SJSA1 (cell line): ENCODE measurements around the gene CSF3. TPM values are rescaled to one million over a fixed set of nuclear protein-coding genes. Genes with fewer than 3 reads are reported as not detected.
"Not testable (repeated sequence)": the region's sequence is repeated elsewhere in the genome, so short reads cannot be mapped to it uniquely, and the experiment has no call there.

Experiments
- DNase-seq, 2 experiments: peaks; one replicate each; pipeline ENCODE4 v3.0.0-alpha.2; 2015 to 2020; ENCODE audit warnings: low spot score in 2 of 2, low read depth in 1 of 2
- H3K27ac ChIP-seq: fragments of 250-450 bp; sonication (Bioruptor Pico); 2 replicates; pipeline ENCODE4 v1.5.1; 2020; ENCODE audit warnings: mild to moderate bottlenecking, moderate library complexity
- H3K27me3 ChIP-seq: fragments of 250-450 bp; sonication (Bioruptor Pico); replicated peaks from 2 replicates; pipeline ENCODE4 v1.5.1; 2020; ENCODE audit warnings: mild to moderate bottlenecking, moderate library complexity
- H3K36me3 ChIP-seq: fragments of 250-450 bp; sonication (Bioruptor Pico); 2 replicates; pipeline ENCODE4 v1.5.1; 2020; ENCODE audit warnings: mild to moderate bottlenecking
- H3K4me1 ChIP-seq: fragments of 250-450 bp; sonication (Bioruptor Pico); replicated peaks from 2 replicates; pipeline ENCODE4 v1.6.1; 2021; ENCODE audit warnings: mild to moderate bottlenecking
- H3K4me3 ChIP-seq: fragments of 250-450 bp; sonication (Bioruptor Pico); 2 replicates; pipeline ENCODE4 v1.5.1; 2020; ENCODE audit warnings: mild to moderate bottlenecking
- H3K9me3 ChIP-seq: fragments of 250-450 bp; sonication (Bioruptor Pico); replicated peaks from 2 replicates; pipeline ENCODE4 v1.5.1; 2020; ENCODE audit warnings: mild to moderate bottlenecking
- total RNA-seq: library from RNA; depleted of rRNA; stranded (reverse); fragments of >200 nt; shearing (Covaris generic); gene quantifications from 2 replicates; pipeline ENCODE4 v1.2.3, GENCODE V29; 2014

Gene CSF3
- total RNA-seq, 1 experiment from 2014 or later, result not detected

DNA sequence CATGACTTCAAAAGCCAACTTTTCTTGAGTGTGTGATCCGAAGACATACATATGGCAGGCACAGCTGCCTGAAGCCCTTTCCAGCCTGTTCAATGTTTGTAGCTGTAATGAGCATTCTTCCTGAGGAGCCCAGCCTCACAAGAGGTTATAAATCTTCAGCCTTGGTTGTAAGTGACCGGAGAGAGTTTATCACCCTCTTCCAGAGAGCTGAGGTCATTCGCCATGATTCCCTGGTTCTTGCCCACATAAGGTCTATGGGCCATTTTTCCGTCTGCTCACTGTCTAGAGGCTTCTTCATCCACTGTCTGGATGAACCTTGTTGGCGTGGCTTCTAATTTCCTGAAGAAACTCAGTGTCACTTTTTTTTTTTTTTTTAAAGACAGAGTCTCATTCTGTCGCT lies 9.7 kb upstream of the CSF3 start:
- Histone ChIP-seq H3K27me3 (no peaks in the 10 kb centered on the region), H3K9me3 (no peaks in the 10 kb centered on the region), H3K4me3 (no peak overlapping the region), H3K36me3 (no peaks in the 10 kb centered on the region), H3K4me1 (no peaks in the 10 kb centered on the region), H3K27ac (no peak overlapping the region)
- DNase-seq, result no peak

DNA sequence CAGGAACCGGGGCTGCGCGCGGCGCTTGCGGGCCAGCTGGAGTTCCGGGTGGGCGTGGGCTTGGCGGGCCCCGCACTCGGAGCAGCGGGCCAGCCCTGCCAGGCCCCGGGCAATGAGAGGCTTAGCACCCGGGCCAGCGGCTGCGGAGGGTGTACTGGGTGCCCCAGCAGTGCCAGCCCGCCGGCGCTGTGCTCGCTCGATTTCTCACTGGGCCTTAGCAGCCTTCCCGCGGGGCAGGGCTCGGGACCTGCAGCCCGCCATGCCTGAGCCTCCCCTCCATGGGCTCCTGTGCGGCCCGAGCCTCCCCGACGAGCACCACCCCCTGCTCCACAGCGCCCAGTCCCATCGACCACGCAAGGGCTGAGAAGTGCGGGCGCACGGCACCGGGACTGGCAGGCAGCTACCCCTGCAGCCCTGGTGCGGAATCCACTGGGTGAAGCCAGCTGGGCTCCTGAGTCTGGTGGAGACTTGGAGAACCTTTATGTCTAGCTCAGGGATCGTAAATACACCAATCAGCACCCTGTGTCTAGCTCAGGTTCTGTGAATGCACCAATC lies 4.2 kb upstream of the CSF3 start:
- not testable (repeated sequence) for DNase-seq, H3K4me1 ChIP-seq, H3K4me3 ChIP-seq, H3K27me3 ChIP-seq, H3K9me3 ChIP-seq, H3K27ac ChIP-seq, H3K36me3 ChIP-seq

DNA sequence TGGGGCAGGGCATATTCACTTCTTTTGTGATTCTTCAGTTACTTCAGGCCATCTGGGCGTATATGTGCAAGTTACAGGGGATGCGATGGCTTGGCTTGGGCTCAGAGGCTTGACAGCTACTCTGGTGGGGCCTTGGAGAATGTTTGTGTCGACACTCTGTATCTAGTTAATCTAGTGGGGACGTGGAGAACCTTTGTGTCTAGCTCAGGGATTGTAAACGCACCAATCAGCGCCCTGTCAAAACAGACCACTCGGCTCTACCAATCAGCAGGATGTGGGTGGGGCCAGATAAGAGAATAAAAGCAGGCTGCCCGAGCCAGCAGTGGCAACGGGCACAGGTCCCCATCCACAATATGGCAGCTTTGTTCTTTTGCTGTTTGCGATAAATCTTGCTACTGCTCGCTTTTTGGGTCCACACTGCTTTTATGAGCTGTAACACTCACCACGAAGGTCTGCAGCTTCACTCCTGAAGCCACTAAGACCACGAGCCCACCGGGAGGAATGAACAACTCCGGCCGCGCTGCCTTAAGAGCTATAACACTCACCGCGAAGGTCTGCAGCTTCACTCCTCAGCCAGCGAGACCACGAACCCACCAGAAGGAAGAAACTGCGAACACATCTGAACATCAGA lies 3.1 kb upstream of the CSF3 start:
- not testable (repeated sequence) for H3K36me3 ChIP-seq, H3K4me1 ChIP-seq, H3K27me3 ChIP-seq, H3K4me3 ChIP-seq, DNase-seq, H3K27ac ChIP-seq, H3K9me3 ChIP-seq

DNA sequence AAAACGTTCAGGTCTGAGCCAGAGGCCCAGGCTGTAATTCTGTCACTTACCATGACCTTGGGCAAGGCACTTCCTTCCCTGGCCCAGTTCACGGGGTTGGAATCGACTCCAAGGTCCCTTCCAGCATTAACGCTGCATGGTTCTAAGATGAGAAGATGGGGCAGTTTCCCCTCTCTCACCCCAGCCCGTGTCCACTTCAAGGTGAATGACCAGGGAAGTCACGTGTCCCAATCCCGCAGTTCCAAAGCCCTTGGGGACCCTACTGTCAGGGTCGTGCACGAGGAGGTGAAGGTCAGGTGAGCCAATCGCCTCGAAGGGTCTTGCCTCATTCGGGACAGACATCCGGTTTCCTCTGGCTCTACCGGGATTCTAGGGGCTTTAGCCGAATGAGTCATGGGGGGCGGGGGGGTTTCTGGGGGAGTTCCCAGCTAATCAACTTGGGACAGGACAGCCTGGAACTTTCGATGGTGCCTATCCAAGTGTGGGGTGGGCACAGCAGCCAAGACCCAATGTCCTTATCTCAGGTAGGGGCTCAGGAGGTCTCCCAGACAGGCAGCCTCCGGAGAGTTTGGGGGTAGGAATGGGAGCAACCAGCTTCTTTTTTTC lies 762 bp upstream of the CSF3 start:
- H3K27me3 ChIP-seq, result no peaks in the 10 kb centered on the region
- H3K27ac ChIP-seq, result no peak overlapping the region
- no peaks in the 10 kb centered on the region for H3K9me3 ChIP-seq
- no peak overlapping the region for H3K4me3 ChIP-seq
- DNase-seq, result no peak
- peaks cover 7% of the 10 kb centered on the region for H3K36me3 ChIP-seq
- no peaks in the 10 kb centered on the region for H3K4me1 ChIP-seq

DNA sequence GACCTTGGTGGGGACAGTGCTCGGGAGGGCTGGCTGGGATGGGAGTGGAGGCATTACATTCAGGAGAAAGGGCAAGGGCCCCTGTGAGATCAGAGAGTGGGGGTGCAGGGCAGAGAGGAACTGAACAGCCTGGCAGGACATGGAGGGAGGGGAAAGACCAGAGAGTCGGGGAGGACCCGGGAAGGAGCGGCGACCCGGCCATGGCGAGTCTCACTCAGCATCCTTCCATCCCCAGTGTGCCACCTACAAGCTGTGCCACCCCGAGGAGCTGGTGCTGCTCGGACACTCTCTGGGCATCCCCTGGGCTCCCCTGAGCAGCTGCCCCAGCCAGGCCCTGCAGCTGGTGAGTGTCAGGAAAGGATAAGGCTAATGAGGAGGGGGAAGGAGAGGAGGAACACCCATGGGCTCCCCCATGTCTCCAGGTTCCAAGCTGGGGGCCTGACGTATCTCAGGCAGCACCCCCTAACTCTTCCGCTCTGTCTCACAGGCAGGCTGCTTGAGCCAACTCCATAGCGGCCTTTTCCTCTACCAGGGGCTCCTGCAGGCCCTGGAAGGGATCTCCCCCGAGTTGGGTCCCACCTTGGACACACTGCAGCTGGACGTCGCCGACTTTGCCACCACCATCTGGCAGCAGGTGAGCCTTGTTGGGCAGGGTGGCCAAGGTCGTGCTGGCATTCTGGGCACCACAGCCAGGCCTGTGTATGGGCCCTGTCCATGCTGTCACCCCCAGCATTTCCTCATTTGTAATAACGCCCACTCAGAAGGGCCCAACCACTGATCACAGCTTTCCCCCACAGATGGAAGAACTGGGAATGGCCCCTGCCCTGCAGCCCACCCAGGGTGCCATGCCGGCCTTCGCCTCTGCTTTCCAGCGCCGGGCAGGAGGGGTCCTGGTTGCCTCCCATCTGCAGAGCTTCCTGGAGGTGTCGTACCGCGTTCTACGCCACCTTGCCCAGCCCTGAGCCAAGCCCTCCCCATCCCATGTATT lies 1.1 kb downstream of the CSF3 start:
- no peak for DNase-seq
- peaks cover 24% of the 10 kb centered on the region for H3K36me3 ChIP-seq
- H3K27ac ChIP-seq, result no peak overlapping the region
- no peak overlapping the region for H3K4me3 ChIP-seq
- H3K4me1 ChIP-seq, result peaks cover 4% of the 10 kb centered on the region
- H3K27me3 ChIP-seq, result no peaks in the 10 kb centered on the region
- H3K9me3 ChIP-seq, result no peaks in the 10 kb centered on the region

DNA sequence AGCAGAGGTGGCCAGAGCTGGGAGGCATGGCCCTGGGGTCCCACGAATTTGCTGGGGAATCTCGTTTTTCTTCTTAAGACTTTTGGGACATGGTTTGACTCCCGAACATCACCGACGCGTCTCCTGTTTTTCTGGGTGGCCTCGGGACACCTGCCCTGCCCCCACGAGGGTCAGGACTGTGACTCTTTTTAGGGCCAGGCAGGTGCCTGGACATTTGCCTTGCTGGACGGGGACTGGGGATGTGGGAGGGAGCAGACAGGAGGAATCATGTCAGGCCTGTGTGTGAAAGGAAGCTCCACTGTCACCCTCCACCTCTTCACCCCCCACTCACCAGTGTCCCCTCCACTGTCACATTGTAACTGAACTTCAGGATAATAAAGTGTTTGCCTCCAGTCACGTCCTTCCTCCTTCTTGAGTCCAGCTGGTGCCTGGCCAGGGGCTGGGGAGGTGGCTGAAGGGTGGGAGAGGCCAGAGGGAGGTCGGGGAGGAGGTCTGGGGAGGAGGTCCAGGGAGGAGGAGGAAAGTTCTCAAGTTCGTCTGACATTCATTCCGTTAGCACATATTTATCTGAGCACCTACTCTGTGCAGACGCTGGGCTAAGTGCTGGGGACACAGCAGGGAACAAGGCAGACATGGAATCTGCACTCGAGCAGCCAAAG lies 2.3 kb downstream of the CSF3 start:
- Histone ChIP-seq H3K9me3 (no peaks in the 10 kb centered on the region), H3K27me3 (no peaks in the 10 kb centered on the region), H3K4me1 (peaks cover 12% of the 10 kb centered on the region), H3K4me3 (no peak overlapping the region), H3K27ac (no peak overlapping the region), H3K36me3 (peaks cover 37% of the 10 kb centered on the region)
- DNase-seq, result no peak

DNA sequence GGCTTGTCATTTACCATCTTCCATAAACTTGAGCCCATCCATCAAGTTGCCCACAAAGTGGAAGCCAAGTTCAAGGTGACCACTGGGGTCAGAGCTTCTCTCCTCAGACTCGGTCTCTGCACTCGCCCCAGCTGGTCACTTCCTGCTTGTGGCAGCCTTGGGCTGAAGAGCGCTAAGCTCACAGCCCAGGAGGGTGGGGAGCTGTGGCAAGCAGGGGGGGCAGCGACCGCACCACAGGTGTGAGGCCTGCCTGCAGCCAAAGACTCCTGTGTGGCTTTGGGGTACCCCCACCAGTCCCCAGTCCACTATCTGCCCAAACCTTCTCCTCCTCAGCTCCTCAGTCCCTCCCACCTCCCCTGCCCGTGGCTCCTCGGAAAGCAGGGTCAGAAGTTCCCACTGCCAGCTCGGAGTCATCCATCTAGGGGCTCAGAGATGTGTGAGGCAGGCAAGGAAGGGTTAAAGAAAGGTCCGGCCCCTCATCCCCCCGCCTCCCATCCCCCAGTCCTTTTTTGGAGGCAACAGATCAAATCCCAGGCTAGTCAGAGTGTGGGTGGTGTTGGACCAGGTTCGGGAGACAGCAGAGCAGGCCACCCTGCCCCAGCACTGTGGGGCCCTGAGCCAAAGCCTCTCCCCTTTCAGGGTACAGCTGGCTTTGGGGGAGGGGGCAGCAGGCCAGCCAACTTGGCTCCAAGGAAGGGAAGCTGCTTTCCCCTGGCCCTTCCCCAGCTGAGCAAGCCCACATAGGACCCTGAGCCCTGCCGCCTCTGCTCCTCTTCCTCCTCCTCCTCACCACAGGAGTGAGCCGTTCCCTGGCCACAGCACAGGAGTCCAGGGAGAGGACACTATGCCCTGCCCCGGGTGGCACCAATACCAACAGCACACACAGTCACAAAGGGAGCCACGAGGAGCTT lies 3.2 kb downstream of the CSF3 start:
- DNase-seq, result no peak
- Histone ChIP-seq H3K36me3 (peaks cover 46% of the 10 kb centered on the region), H3K4me3 (no peak overlapping the region), H3K27ac (no peak overlapping the region), H3K4me1 (peaks cover 18% of the 10 kb centered on the region), H3K9me3 (no peaks in the 10 kb centered on the region), H3K27me3 (no peaks in the 10 kb centered on the region)

DNA sequence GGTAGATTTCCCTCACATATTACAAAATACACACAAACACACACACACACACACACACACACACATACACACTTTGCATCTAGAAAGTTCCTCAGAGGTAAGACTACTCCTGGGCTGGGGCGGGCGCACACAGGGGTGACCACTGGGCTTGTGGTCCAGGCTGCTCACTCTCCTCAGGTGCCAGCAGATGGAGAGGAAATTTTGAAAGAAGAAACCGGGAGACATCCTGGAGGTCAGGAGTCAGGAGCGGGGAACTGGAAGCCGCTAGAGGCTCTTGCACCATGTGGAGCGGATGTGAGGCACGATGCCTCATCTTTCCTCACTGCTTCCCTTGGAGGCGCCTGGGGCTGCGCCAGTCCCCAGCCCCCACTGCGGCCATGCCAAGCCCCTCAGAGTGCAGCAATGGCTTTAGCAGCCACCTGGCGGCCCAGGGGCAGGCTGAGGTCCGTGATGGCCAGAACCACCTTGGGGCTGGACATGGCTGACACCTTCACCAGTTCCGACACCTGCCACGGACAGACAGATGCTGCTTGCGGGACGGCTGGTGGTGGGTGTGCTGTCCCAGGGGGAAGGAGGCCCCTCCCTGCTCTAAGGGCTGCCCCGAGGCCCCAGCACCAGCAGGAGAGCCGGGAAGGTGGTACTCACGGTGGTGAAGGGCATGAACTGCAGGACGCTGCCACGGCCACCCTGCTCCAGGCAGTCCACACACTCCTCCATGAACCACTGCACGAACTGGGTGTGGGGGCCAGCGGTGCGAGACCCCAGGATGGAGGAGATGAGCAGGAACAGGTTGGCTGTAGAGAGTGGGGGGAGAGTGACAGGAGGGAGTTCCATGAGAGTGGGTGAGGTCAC lies 4.1 kb downstream of the CSF3 start:
- Histone ChIP-seq H3K27me3 (no peaks in the 10 kb centered on the region), H3K27ac (no peak overlapping the region), H3K9me3 (no peaks in the 10 kb centered on the region), H3K4me1 (peaks cover 25% of the 10 kb centered on the region), H3K36me3 (peaks cover 52% of the 10 kb centered on the region), H3K4me3 (no peak overlapping the region)
- no peak for DNase-seq

DNA sequence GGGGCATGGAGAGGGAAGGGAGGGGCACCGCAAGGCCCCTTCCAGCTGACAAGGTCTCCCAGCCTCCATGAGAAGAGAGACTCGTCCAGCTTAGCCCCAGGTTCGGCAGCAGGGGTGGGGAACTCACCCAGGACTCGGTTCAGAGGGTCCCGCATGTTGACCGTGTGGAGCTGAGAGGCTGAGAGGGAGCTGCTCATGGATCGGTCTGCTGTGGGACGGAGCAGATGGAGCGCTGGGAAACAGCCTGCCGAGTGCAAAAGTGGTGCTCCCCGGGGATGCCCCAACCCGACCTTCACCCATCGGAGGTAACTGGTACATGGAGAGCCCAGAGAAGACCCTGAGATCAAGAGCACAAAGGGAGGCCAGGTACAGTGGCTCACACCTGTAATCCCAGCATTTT lies 4.9 kb downstream of the CSF3 start:
- Histone ChIP-seq H3K4me1 (peaks cover 25% of the 10 kb centered on the region), H3K27me3 (no peaks in the 10 kb centered on the region), H3K4me3 (no peak overlapping the region), H3K27ac (no peak overlapping the region), H3K36me3 (peaks cover 58% of the 10 kb centered on the region), H3K9me3 (no peaks in the 10 kb centered on the region)
- DNase-seq, result no peak

DNA sequence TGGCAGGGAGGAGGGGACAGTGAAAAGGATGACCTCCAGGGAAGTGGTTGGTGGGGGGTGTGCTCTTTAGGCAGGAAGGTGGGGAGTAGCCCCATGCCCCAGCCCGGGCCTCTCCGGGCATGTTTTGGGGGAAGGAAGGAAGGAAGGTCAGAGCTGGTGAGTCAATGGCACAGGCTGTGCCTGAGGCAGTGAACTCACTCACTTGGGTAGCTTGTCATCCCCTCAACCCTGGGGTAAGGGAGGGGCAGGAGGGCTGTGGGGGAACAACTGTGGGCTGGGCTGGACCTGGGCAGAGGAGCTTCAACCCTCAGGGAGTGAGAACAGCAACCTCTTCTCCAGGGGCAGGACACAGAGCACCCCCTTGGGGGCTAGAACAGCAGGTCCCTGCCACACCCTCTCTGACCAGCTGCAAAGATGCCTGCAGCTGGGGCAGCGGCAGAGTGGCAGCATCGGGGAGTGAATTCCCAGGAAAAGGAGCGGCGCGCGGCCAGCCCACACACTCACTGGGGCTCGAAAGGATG lies 6.3 kb downstream of the CSF3 start:
- Histone ChIP-seq H3K36me3 (peaks cover 72% of the 10 kb centered on the region), H3K27ac (no peak overlapping the region), H3K27me3 (no peaks in the 10 kb centered on the region), H3K4me1 (peaks cover 25% of the 10 kb centered on the region), H3K4me3 (no peak overlapping the region), H3K9me3 (no peaks in the 10 kb centered on the region)
- DNase-seq, result no peak

DNA sequence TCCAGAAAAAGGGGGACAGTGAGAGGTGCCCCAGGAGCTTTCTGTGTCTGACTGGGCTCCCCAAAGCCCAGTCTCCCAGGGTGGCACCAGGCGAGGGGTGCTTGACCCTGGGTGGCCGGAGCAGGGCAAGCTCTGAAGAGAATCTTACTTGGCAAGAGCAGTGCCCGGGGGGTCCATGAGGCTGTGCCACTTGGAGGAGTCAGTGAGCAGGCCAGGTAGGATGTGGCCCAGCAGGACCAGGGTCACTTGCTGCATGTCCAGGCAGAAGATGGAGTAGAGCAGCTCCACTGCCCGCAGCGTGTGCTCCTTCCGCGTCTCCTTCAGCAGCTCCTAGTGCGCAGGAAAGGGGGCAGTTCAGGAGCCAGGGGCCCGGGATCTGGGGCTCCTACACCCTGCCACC lies 7.3 kb downstream of the CSF3 start:
- Histone ChIP-seq H3K4me1 (peaks cover 28% of the 10 kb centered on the region), H3K36me3 (peaks cover 82% of the 10 kb centered on the region), H3K27me3 (no peaks in the 10 kb centered on the region), H3K27ac (no peak overlapping the region), H3K9me3 (no peaks in the 10 kb centered on the region), H3K4me3 (no peak overlapping the region)
- no peak for DNase-seq

DNA sequence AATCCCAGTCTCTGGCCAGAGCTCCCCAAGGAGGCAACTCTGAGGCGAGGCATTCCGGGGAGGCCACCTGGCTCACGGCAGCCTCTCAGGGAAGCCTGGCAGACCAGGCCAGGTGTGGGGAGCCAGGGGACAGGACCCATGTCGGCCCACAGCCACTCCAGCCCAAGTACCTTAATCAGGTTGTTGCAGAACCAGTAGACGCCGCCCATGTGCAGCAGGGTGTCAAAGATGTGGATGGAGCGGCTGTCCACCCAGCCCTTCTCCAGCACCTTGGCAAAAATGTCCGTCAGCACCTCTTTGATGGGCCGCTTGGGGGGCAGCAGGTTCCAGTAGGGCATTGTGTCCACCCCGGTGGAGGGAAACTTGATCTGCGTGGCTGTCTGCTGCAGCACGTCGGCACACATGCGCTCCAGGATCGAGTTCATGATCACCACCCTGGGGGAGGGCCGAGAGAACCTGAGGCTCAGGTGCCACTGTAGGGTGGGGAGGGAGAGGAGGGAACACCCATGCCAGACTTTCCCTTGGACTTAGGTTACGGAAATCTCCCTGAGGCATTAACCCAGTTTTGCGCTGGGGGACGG lies 7.8 kb downstream of the CSF3 start:
- Histone ChIP-seq H3K9me3 (no peaks in the 10 kb centered on the region), H3K4me3 (no peak overlapping the region), H3K36me3 (peaks cover 84% of the 10 kb centered on the region), H3K4me1 (peaks cover 28% of the 10 kb centered on the region), H3K27ac (no peak overlapping the region), H3K27me3 (no peaks in the 10 kb centered on the region)
- no peak for DNase-seq
